DND-41 (cell line): ENCODE measurements around the gene SPATA19.

Experiments used
- CTCF ChIP-seq: IDR thresholded peaks from 2 replicates; pipeline ENCODE4 v1.5.1; 2012; ENCODE audit warnings: borderline replicate concordance, low read length, moderate library complexity, mild to moderate bottlenecking; ENCODE audit not compliant: poor library complexity, severe bottlenecking; ENCODE audit errors: extremely low read depth
- EZH2 ChIP-seq: IDR thresholded peaks from 3 replicates; pipeline ENCODE4 v1.6.1; 2012; ENCODE audit warnings: borderline replicate concordance, low read depth, mild to moderate bottlenecking, moderate library complexity, low read length, inconsistent platforms; ENCODE audit not compliant: severe bottlenecking

GRCh38 chr11:133819746-133820315 is 25.5 kb downstream of the SPATA19 start:
- no peak for TF ChIP-seq CTCF
- TF ChIP-seq EZH2, result no peak
